COLO668 (cell line): ENCODE results near the gene PLIN4.
"Not testable (repeated sequence)": the region's sequence is repeated elsewhere in the genome, so short reads cannot be mapped to it uniquely, and the experiment has no call there.

Source experiments
- DNase-seq: peaks from one replicate; lab custom pipeline; 2025; ENCODE audit not compliant: unreplicated experiment; lab: John Stamatoyannopoulos, UW

Gene PLIN4

GRCh38 chr19:4518345-4519171 is at the start of gene PLIN4:
TSS of gene PLIN4 (minus strand) at chr19:4518486. CDS start at chr19:4518272, 214 bp downstream.
- DNase-seq: no peak

- peak; percentile 71 for DNase-seq
Measured at GRCh38 chr19:4567584-4568071, 49.3 kb upstream of the PLIN4 start.

GRCh38 chr19:4566402-4567051 is 48.2 kb upstream of the PLIN4 start:
- DNase-seq: peak; percentile 82

GRCh38 chr19:4563562-4563961 is 45.3 kb upstream of the PLIN4 start:
- DNase-seq: not testable (repeated sequence)

- DNase-seq: not testable (repeated sequence)
Measured at GRCh38 chr19:4562085-4562484, 43.8 kb upstream of the PLIN4 start.

GRCh38 chr19:4559569-4559968 is 41.3 kb upstream of the PLIN4 start, which contains the start of gene SEMA6B:
TSS of gene SEMA6B (minus strand) at chr19:4559684. CDS start at chr19:4558457, 1,227 bp downstream.
- DNase-seq: no peak

- peak; percentile 26 for DNase-seq
Measured at GRCh38 chr19:4557971-4558941, 40.0 kb upstream of the PLIN4 start.

- peak; percentile 48 for DNase-seq
Measured at GRCh38 chr19:4557144-4557970, 39.1 kb upstream of the PLIN4 start.

GRCh38 chr19:4556597-4557127 is 38.4 kb upstream of the PLIN4 start:
- DNase-seq: no peak

GRCh38 chr19:4555657-4556561 is 37.6 kb upstream of the PLIN4 start:
- DNase-seq: no peak

GRCh38 chr19:4554717-4555116 is 36.4 kb upstream of the PLIN4 start:
- DNase-seq: no peak

GRCh38 chr19:4553775-4554174 is 35.5 kb upstream of the PLIN4 start:
- DNase-seq: no peak

GRCh38 chr19:4553092-4553695 is 34.9 kb upstream of the PLIN4 start:
- no peak for DNase-seq

GRCh38 chr19:4552525-4552819 is 34.2 kb upstream of the PLIN4 start:
- no peak for DNase-seq

- no peak for DNase-seq
Measured at GRCh38 chr19:4550479-4551050, 32.3 kb upstream of the PLIN4 start.

GRCh38 chr19:4550018-4550417 is 31.7 kb upstream of the PLIN4 start:
- no peak for DNase-seq

- no peak for DNase-seq
Measured at GRCh38 chr19:4548238-4548584, 29.9 kb upstream of the PLIN4 start.
